LNCAP (cell line): ENCODE data around the gene RPL27.

Experiments used
- CTCF ChIP-seq: fragments of 450-650 bp; IDR thresholded peaks from 2 replicates; pipeline ENCODE4 v1.5.1; 2017; ENCODE audit warnings: mild to moderate bottlenecking

The RPL27 gene

DNA sequence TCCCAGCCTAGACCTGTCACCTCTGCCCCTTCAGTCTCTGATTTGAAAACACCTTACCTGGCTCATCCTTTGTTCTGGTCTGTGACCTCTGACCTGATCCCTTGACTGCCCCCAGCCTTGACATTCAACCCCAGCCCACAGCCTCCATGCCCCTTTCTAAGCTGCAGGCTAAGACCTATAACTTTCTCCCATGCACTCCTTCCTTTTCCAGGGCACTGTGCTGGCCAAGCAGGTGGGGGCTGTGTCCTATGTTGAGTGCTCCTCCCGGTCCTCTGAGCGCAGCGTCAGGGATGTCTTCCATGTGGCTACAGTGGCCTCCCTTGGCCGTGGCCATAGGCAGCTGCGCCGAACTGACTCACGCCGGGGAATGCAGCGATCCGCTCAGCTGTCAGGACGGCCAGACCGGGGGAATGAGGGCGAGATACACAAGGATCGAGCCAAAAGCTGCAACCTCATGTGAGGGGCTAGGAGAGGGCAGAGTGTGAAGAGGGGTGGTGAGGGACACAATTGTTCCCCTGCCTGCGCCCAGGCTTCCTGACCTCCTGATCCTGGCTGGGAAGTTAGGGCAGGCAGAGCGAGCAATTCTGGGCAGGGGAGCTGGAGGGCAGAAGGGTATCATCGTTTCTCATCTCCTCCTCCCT lies 30.1 kb downstream of the RPL27 start:
- TF ChIP-seq CTCF = no peak

GRCh38 chr17:43030137-43030767 lies 32.0 kb downstream of the RPL27 start:
- TF ChIP-seq CTCF = no peak

DNA sequence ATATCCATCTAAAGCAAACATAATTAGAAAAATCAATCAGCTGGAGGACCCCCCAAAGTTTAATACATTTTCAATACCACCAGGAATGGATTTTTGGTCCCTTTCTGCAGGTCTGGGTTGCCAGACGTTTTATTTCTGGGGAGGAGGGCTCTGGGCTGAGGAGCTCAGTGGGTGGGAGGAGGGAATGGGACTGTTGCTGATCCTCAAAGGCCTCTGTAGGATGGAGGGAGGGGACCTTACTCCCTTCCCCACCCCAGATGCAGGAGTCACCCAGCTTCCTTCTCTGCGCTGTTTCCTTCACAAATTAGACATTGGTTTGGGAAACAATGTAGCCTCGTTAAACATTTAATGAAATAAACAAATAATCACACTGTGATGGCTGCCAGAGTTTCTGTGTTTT lies 33.4 kb downstream of the RPL27 start:
- no peak for TF ChIP-seq CTCF

- no peak for TF ChIP-seq CTCF
Observed at GRCh38 chr17:43033948-43034881, 36.0 kb downstream of the RPL27 start.

GRCh38 chr17:43034894-43035293 lies 36.7 kb downstream of the RPL27 start:
- no peak for TF ChIP-seq CTCF

DNA sequence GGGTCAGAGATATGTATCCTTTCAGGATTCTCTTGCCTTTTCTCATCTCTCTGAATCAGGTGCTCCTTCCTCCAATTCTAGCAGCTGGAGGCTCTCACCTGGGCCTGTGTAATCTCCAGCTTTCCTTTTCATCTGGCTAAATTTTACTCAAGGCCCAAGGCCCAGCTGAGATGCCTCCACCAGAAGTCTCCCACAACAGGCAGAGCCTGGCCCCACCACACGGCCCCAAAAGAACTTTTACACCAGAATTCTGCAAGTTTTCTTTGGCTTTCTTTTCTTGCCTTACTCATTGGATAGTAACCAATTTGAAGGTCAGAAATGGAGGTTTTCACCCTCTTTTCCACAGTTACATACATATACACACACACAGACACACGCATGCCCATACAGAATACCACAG lies 41.4 kb downstream of the RPL27 start:
- no peak for TF ChIP-seq CTCF

- no peak for TF ChIP-seq CTCF
Observed at GRCh38 chr17:43040655-43041054, 42.4 kb downstream of the RPL27 start.
